LNCaP clone FGC (cell line): ENCODE measurements around the gene SETD1B.

ENCODE experiments used
- DNase-seq: peaks from one replicate; pipeline ENCODE4 v3.0.0-alpha.2; 2011; ENCODE audit warnings: low read depth
- H3K4me3 ChIP-seq: 2 replicates; pipeline ENCODE4 v1.5.1; 2011; ENCODE audit warnings: mild to moderate bottlenecking, low read depth, low read length, control low read depth
- TF ChIP-seq, protein P1 (sequence below): IDR thresholded peaks from 2 replicates; pipeline ENCODE4 v1.5.1; 2012; ENCODE audit warnings: mild to moderate bottlenecking; ENCODE audit not compliant: control insufficient read depth, insufficient read depth; ENCODE audit errors: extremely low read depth

SETD1B gene

DNA sequence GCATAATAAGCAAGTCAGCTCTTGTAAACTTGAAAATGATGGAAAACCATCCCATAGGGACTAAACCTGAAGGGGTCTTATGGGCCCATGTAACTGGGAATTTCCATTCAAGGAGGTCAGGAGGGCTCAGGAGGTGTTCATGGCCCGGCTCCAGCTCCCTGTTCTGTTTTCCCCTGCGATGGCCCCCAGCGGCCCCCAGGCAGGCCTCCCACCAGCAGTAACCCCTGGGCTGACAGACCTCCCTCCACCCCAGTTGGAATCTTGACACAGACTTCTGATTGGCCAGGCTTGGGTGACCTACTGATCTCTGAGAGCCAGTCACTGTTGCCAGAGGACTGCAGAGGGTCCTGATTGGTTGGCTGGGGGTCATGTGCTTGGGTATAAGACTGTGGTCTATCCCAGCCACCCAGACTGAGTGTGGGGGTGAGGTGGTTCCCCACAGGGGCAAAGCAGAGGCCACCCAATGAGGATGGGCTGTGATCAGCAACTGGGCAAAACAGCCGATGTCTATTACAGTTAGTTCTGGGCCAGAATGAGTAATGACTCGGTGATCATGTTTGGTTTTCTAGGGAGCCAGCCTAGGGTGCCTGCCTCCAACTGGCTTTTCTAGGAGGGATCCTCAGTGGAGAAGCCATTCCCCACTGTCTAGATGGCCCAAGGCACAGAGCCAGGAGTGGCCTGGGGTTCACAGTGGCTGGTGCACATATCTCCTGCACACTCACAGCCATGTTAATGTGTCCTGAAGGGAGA lies 37.3 kb upstream of the SETD1B start:
- no peak for DNase-seq
- no peak overlapping the region for H3K4me3 ChIP-seq
- TF ChIP-seq, protein P1, sequence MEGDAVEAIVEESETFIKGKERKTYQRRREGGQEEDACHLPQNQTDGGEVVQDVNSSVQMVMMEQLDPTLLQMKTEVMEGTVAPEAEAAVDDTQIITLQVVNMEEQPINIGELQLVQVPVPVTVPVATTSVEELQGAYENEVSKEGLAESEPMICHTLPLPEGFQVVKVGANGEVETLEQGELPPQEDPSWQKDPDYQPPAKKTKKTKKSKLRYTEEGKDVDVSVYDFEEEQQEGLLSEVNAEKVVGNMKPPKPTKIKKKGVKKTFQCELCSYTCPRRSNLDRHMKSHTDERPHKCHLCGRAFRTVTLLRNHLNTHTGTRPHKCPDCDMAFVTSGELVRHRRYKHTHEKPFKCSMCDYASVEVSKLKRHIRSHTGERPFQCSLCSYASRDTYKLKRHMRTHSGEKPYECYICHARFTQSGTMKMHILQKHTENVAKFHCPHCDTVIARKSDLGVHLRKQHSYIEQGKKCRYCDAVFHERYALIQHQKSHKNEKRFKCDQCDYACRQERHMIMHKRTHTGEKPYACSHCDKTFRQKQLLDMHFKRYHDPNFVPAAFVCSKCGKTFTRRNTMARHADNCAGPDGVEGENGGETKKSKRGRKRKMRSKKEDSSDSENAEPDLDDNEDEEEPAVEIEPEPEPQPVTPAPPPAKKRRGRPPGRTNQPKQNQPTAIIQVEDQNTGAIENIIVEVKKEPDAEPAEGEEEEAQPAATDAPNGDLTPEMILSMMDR, result no peak

DNA sequence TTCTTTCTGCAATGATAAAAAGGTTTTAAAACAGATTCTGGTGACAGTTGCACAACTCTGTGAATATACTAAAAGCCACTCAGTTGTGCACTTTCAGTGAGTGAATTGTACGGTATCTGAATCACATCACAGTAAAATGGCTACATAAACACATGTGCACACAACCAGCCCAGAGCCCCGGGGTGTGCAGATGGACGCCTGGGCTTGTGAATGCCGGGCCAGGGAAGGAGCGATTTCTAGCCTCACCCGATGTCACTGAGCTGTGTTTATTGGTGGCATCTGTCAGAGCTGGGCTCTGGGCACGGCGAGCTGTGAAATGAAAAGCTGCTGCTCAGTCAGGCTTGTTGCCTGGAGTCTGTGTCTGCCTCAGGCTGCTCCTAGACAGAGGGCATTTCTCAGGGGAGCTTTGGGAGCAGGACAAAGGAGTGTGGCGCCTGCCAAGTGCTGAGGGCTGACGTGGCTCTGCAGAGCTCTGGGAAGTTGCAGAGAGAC lies 36.2 kb upstream of the SETD1B start:
- H3K4me3 ChIP-seq, result no peak overlapping the region
- DNase-seq, result no peak
- TF ChIP-seq, protein P1, result no peak

GRCh38 chr12:121769297-121769830 lies 34.4 kb upstream of the SETD1B start:
- TF ChIP-seq, protein P1, result no peak
- no peak for DNase-seq
- H3K4me3 ChIP-seq, result no peak overlapping the region

DNA sequence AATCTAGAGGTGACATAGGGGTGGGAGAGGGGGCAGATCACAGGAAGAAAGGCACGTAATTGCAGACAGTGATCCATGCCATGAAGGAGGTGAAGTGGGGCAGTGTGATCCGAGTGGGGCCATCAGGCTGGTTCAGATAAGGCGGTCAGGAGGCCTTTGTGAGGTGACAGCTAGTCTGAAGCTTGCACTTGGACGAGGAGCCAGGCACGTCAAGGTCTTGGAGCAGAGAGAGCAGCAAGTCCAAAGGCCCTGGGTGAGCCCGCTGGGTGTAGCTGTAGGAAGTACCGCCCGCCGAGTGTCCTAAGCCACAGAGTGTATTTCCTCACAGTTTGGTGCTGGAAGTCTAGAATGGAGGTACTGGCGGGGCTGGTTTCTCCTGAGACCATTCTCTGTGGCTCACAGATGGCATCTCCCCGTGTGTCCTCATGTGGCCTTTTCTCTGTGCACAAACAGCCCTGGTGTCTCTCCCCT lies 33.9 kb upstream of the SETD1B start:
- TF ChIP-seq, protein P1, result no peak
- H3K4me3 ChIP-seq, result no peak overlapping the region
- DNase-seq, result no peak

DNA sequence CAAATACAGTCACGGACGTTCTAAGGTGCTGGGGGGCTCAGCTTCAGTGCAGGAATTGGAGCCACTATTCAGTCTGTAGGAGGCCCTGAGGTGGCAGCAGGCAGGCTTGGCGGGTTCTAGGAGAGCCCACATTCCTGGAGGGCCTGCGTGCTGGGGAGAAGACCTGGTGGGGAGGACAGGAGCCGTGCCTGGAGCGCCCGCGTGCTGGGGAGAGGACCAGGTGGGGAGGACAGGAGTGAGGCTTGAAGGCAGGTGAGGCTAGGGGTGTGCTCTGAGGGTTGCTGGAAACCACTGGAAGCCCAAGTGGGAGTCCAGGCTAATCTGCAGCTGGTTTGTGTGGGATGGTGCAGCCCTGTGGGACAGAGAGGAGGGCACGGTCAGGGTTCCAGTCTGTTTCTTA lies 33.4 kb upstream of the SETD1B start:
- H3K4me3 ChIP-seq, result no peak overlapping the region
- TF ChIP-seq, protein P1, result no peak
- DNase-seq, result no peak

DNA sequence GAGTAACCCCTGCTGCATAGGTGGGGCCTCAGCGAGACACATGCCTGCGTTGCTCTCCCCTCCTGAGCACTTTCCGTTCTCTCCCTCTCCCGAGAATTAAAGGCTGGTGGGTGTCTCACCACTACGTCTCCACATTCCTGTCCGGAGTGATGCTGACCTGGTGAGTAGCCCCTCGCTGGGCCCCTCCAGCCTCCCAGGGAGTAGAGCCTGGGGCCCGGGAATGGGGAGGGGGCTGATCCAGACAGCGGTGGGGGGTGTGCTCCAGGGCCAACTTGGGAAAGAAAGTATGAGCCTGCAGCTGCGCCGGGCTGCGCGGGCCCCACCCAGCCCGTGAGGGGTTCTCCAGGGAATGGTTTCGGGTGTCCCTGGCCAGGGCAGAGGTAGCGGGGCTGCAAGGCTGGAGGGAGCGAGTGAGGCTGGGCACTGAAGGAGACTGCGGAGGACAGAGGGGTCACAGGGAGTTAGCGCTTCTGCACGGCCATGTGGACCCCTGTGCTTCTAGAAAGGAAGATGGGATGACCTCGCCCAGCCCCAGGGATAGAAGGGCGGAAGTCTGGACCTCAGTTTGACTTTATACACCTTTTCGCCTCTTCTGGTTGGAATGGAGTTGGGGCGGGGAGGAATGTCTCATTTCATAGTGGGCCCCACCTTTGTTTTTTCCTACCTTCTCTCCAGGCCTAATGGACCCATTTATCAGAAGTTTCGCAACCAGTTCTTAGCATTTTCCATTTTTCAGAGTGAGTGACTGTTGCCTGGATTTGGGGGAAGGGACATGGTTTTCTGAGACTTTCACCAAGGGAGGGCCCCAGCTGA lies 32.8 kb upstream of the SETD1B start:
- no peak overlapping the region for H3K4me3 ChIP-seq
- TF ChIP-seq, protein P1, result no peak
- DNase-seq, result no peak
